IMR-90 (cell line): ENCODE data around the gene MYO1F. TPM values are rescaled to one million over a fixed set of nuclear protein-coding genes. Genes with fewer than 3 reads are reported as not detected.

Experiments
- ATAC-seq: fragments of 200-7000 bp; cut with Tn5 transposase; 2 replicates; pipeline ENCODE4 v1.9.1; 2020; ENCODE audit warnings: low read depth, mild to moderate bottlenecking, moderate library complexity
- BruUV-seq: library from RNA; stranded (reverse); fragments of 400-500 nt; replicated peaks from 2 replicates; lab custom pipeline; 2021; lab: Mats Ljungman, UMichigan
- CTCF ChIA-PET: fragments of 300-600 bp; formaldehyde crosslinking; extraction: SDS; loops from one replicate; lab custom pipeline; 2021; ENCODE audit warnings: antibody characterized with exemption; lab: Yijun Ruan, JAX
- POLR2A ChIA-PET: fragments of 300-600 bp; sonication (Branson Sonifier 250); formaldehyde crosslinking; loops from one replicate; lab custom pipeline; 2022; ENCODE audit warnings: antibody characterized with exemption; ENCODE audit not compliant: unreplicated experiment; lab: Charles Lee
- DNase-seq: peaks from one replicate; pipeline ENCODE4 v3.0.0; 2013
- H2AFZ ChIP-seq: replicated peaks from 2 replicates; pipeline ENCODE3; 2013; ENCODE audit warnings: low read length, mild to moderate bottlenecking; ENCODE audit not compliant: poor library complexity
- H2AK5ac ChIP-seq: 2 replicates; pipeline ENCODE4 v1.6.1; 2013; ENCODE audit warnings: low read depth, low read length, inconsistent platforms
- H2AK9ac ChIP-seq: replicated peaks from 2 replicates; pipeline ENCODE3; 2013; ENCODE audit warnings: mild to moderate bottlenecking, low read depth, low read length, moderate library complexity; ENCODE audit not compliant: poor library complexity
- H2BK120ac ChIP-seq: 2 replicates; pipeline ENCODE4 v1.6.1; 2013; ENCODE audit warnings: low read depth, low read length, inconsistent platforms
- H2BK15ac ChIP-seq: 3 replicates; pipeline ENCODE4 v1.6.1; 2013; ENCODE audit warnings: low read depth, low read length, inconsistent platforms
- H2BK20ac ChIP-seq: 2 replicates; pipeline ENCODE4 v1.6.1; 2013; ENCODE audit warnings: low read depth, mild to moderate bottlenecking, inconsistent platforms, low read length, moderate library complexity
- H2BK5ac ChIP-seq: 2 replicates; pipeline ENCODE4 v1.6.1; 2013; ENCODE audit warnings: mild to moderate bottlenecking, low read depth, low read length, inconsistent platforms; ENCODE audit not compliant: poor library complexity, severe bottlenecking
- H3K14ac ChIP-seq: replicated peaks from 2 replicates; pipeline ENCODE4 v1.6.1; 2013; ENCODE audit warnings: low read depth, low read length, inconsistent platforms
- H3K18ac ChIP-seq: 2 replicates; pipeline ENCODE4 v1.6.1; 2013; ENCODE audit warnings: low read depth, low read length, control low read depth
- H3K23ac ChIP-seq: 2 replicates; pipeline ENCODE4 v1.6.1; 2013; ENCODE audit warnings: low read depth, low read length, inconsistent platforms
- H3K27ac ChIP-seq: 2 replicates; pipeline ENCODE4 v1.5.1; 2013; ENCODE audit warnings: mild to moderate bottlenecking, control low read depth, low read length; ENCODE audit not compliant: insufficient read depth
- H3K27me3 ChIP-seq: 2 replicates; pipeline ENCODE4 v1.6.1; 2013; ENCODE audit warnings: low read length; ENCODE audit not compliant: control insufficient read depth, insufficient read depth
- H3K36me3 ChIP-seq: 2 replicates; pipeline ENCODE4 v1.6.1; 2013; ENCODE audit warnings: low read length, mixed read lengths; ENCODE audit not compliant: control insufficient read depth, insufficient read depth
- H3K4ac ChIP-seq: 2 replicates; pipeline ENCODE4 v1.6.1; 2013; ENCODE audit warnings: low read depth, low read length, inconsistent platforms
- H3K4me1 ChIP-seq: 2 replicates; pipeline ENCODE4 v1.6.1; 2013; ENCODE audit warnings: low read length, mixed read lengths; ENCODE audit not compliant: control insufficient read depth, insufficient read depth
- H3K4me2 ChIP-seq: 2 replicates; pipeline ENCODE4 v1.6.1; 2013; ENCODE audit warnings: low read depth, mild to moderate bottlenecking, control low read depth, low read length, moderate library complexity
- H3K4me3 ChIP-seq: 2 replicates; pipeline ENCODE4 v1.5.1; 2013; ENCODE audit warnings: low read depth, mild to moderate bottlenecking, control low read depth, low read length, moderate library complexity; ENCODE audit not compliant: insufficient read depth
- H3K56ac ChIP-seq: 2 replicates; pipeline ENCODE4 v1.6.1; 2013; ENCODE audit warnings: low read length, inconsistent platforms; ENCODE audit not compliant: insufficient read depth; ENCODE audit errors: extremely low read depth
- H3K79me1 ChIP-seq, 2 experiments: 2 replicates each; pipeline ENCODE4 v1.6.1; 2013; ENCODE audit warnings: low read length in 2 of 2, inconsistent platforms in 1 of 2, low read depth in 1 of 2
- H3K9ac ChIP-seq: 2 replicates; pipeline ENCODE4 v1.6.1; 2013; ENCODE audit warnings: low read depth, low read length, control low read depth
- H3K9me1 ChIP-seq: 2 replicates; pipeline ENCODE4 v1.6.1; 2013; ENCODE audit warnings: low read length, inconsistent platforms; ENCODE audit not compliant: insufficient read depth
- H3K9me3 ChIP-seq: 2 replicates; pipeline ENCODE4 v1.6.1; 2013; ENCODE audit warnings: low read length; ENCODE audit not compliant: control insufficient read depth, insufficient read depth
- H4K20me1 ChIP-seq: 2 replicates; pipeline ENCODE4 v1.6.1; 2013; ENCODE audit warnings: low read length, inconsistent platforms; ENCODE audit not compliant: insufficient read depth
- H4K5ac ChIP-seq: 2 replicates; pipeline ENCODE4 v1.6.1; 2013; ENCODE audit warnings: mild to moderate bottlenecking, low read depth, low read length, control low read depth
- H4K8ac ChIP-seq, 2 experiments: 2 replicates each; pipeline ENCODE4 v1.6.1; 2013; ENCODE audit warnings: low read depth in 2 of 2, low read length in 2 of 2, control low read depth in 1 of 2, inconsistent platforms in 1 of 2
- H4K91ac ChIP-seq: 2 replicates; pipeline ENCODE4 v1.6.1; 2013; ENCODE audit warnings: low read depth, low read length, inconsistent platforms; ENCODE audit not compliant: insufficient read depth
- BHLHE40 ChIP-seq: fragments of 150-350 bp; IDR thresholded peaks from 2 replicates; pipeline ENCODE4 v1.6.1; 2016; ENCODE audit warnings: mild to moderate bottlenecking, low read depth, low read length
- CEBPB ChIP-seq: IDR thresholded peaks from 2 replicates; pipeline ENCODE4 v1.6.1; 2012; ENCODE audit warnings: low read depth, low read length, improper control_type of control experiment
- CHD1 ChIP-seq: IDR thresholded peaks from 2 replicates; pipeline ENCODE4 v1.6.1; 2012; ENCODE audit warnings: low read depth, low read length, improper control_type of control experiment
- CTCF ChIP-seq: conservative IDR thresholded peaks from 2 replicates; pipeline ENCODE4 v1.5.1; 2012; ENCODE audit warnings: mild to moderate bottlenecking, low read depth, low read length, improper control_type of control experiment
- ELK1 ChIP-seq: fragments of 150-350 bp; IDR thresholded peaks from 2 replicates; pipeline ENCODE4 v1.6.1; 2016; ENCODE audit warnings: low read depth, mild to moderate bottlenecking, low read length, moderate library complexity, borderline replicate concordance
- FOS ChIP-seq: fragments of 150-350 bp; IDR thresholded peaks from 2 replicates; pipeline ENCODE4 v1.6.1; 2016; ENCODE audit warnings: low read depth, low read length
- MAFK ChIP-seq: IDR thresholded peaks from 2 replicates; pipeline ENCODE4 v1.6.1; 2012; ENCODE audit warnings: low read depth, low read length, improper control_type of control experiment
- MAZ ChIP-seq: IDR thresholded peaks from 2 replicates; pipeline ENCODE4 v1.6.1; 2012; ENCODE audit warnings: low read depth, mild to moderate bottlenecking, low read length, improper control_type of control experiment, moderate library complexity, borderline replicate concordance
- MXI1 ChIP-seq: IDR thresholded peaks from 2 replicates; pipeline ENCODE4 v1.6.1; 2012; ENCODE audit warnings: low read depth, mild to moderate bottlenecking, low read length, moderate library complexity, borderline replicate concordance
- NFE2L2 ChIP-seq: fragments of 150-350 bp; IDR thresholded peaks from 2 replicates; pipeline ENCODE4 v1.6.1; 2016; ENCODE audit warnings: low read depth, mild to moderate bottlenecking, low read length
- POLR2A ChIP-seq: IDR thresholded peaks from 2 replicates; pipeline ENCODE4 v1.6.1; 2012; ENCODE audit warnings: mild to moderate bottlenecking, low read depth, low read length
- RAD21 ChIP-seq: IDR thresholded peaks from 2 replicates; pipeline ENCODE4 v1.6.1; 2012; ENCODE audit warnings: low read length, improper control_type of control experiment
- RCOR1 ChIP-seq: IDR thresholded peaks from 2 replicates; pipeline ENCODE4 v1.6.1; 2012; ENCODE audit warnings: mild to moderate bottlenecking, low read length, improper control_type of control experiment; ENCODE audit not compliant: insufficient replicate concordance
- RFX5 ChIP-seq: IDR thresholded peaks from 2 replicates; pipeline ENCODE4 v1.8.0; 2012; ENCODE audit warnings: low read depth, mild to moderate bottlenecking, low read length, moderate library complexity
- SMC3 ChIP-seq: fragments of 150-350 bp; IDR thresholded peaks from 2 replicates; pipeline ENCODE4 v1.6.1; 2016; ENCODE audit warnings: low read depth, mild to moderate bottlenecking, antibody characterized with exemption, low read length, moderate library complexity
- WGBS, 2 experiments: methylation state at CpG; one replicate each; pipeline versions ENCODE4 v1.1.5 to v1.1.7; 2013; ENCODE audit warnings: missing lambda C conversion rate in 2 of 2; ENCODE audit not compliant: insufficient read length in 1 of 2; ENCODE audit errors: extremely low coverage in 2 of 2; 5-methylcytosine and 5-hydroxymethylcytosine counted together
- dilution Hi-C: fragments of 300-500 bp; cut with HindIII; formaldehyde crosslinking; loops from one replicate; pipeline ENCODE4 v1.14.3; 2018; ENCODE audit warnings: low sequenced_read_pairs; ENCODE audit not compliant: unreplicated experiment
- in situ Hi-C: fragments of 300-500 bp; cut with MboI; formaldehyde crosslinking; loops from 3 replicates; pipeline ENCODE4 v1.14.3; 2019; ENCODE audit warnings: low sequenced_read_pairs, inconsistent platforms, mixed read lengths
- intact Hi-C: fragments of 100-400 bp; cut with micrococcal nuclease; formaldehyde crosslinking; loops from 2 replicates; pipeline ENCODE4 v1.10.0; 2022
- polyA plus RNA-seq, 3 experiments: library from polyadenylated mRNA; depleted of rRNA; stranded (reverse); fragments of >200 nt; gene quantifications; 2 replicates each; pipeline ENCODE4 v1.2.3, GENCODE V29; 2012; ENCODE audit warnings: low replicate concordance in 1 of 3
- total RNA-seq: library from RNA; depleted of rRNA; stranded (reverse); fragments of >200 nt; gene quantifications from 2 replicates; pipeline ENCODE4 v1.2.3, GENCODE V29; 2012
- TF ChIP-seq, protein P1 (sequence below): fragments of 150-350 bp; IDR thresholded peaks from 2 replicates; pipeline ENCODE4 v1.6.1; 2017; ENCODE audit warnings: mild to moderate bottlenecking, antibody characterized with exemption, low read length, low read depth

MYO1F gene
- total and polyA plus RNA-seq, 2 of the 4 experiments (the other 2 are of a cell fraction): 0.14 to 0.18 TPM

- Histone ChIP-seq H3K4me1 (no peaks in the 10 kb centered on the region; the same call in 1 of the 2 replicates), H4K20me1 (peaks cover 19% of the 10 kb centered on the region), H3K27me3 (no peaks in the 10 kb centered on the region), H3K56ac (no peak overlapping the region), H3K18ac (no peak overlapping the region), H3K14ac (no peak overlapping the region), H2AFZ (no peak overlapping the region), H3K36me3 (peaks cover 46% of the 10 kb centered on the region), H2BK5ac (no peak overlapping the region), H4K91ac (no peak overlapping the region), H4K5ac (no peak overlapping the region), H3K9me3 (no peaks in the 10 kb centered on the region), H2BK120ac (no peak overlapping the region), H3K4me3 (no peak overlapping the region), H3K79me1 (peaks cover 3 to 26% of the 10 kb centered on the region in 2 experiments), H3K27ac (no peak overlapping the region), H2BK20ac (no peak overlapping the region), H3K9ac (no peak overlapping the region), H2AK5ac (no peak overlapping the region), H2AK9ac (no peak overlapping the region), H3K23ac (no peak overlapping the region), H3K4me2 (no peak overlapping the region), H4K8ac (no peak overlapping the region), H3K9me1 (no peaks in the 10 kb centered on the region), H2BK15ac (no peak overlapping the region), H3K4ac (no peak overlapping the region)
- no CpG with 5 or more reads among the region's 12 CpGs for WGBS, 2 experiments
- BruUV-seq: no TSS peak
- ChIA-PET CTCF (no interaction called here), POLR2A (no interaction called here)
- no peak for ATAC-seq
- intact Hi-C loops: no loop called here
- dilution Hi-C loops: no loop called here
- DNase-seq: no peak
- in situ Hi-C loops: no loop called here
- TF ChIP-seq CEBPB: no peak
- no peak for TF ChIP-seq MXI1
- no peak for TF ChIP-seq POLR2A
- TF ChIP-seq ELK1: no peak
- TF ChIP-seq NFE2L2: no peak
- TF ChIP-seq MAZ: no peak
- TF ChIP-seq MAFK: no peak
- no peak for TF ChIP-seq CTCF
- no peak for TF ChIP-seq FOS
- no peak for TF ChIP-seq RFX5
- TF ChIP-seq RAD21: no peak
- TF ChIP-seq SMC3: no peak
- TF ChIP-seq BHLHE40: no peak
- TF ChIP-seq, protein P1, sequence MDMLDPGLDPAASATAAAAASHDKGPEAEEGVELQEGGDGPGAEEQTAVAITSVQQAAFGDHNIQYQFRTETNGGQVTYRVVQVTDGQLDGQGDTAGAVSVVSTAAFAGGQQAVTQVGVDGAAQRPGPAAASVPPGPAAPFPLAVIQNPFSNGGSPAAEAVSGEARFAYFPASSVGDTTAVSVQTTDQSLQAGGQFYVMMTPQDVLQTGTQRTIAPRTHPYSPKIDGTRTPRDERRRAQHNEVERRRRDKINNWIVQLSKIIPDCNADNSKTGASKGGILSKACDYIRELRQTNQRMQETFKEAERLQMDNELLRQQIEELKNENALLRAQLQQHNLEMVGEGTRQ: no peak
- TF ChIP-seq RCOR1: no peak
- TF ChIP-seq CHD1: no peak
These were observed 86.4 kb downstream of the MYO1F start for GRCh38 chr19:8490873-8491272.
